HG02973 (cell line): ENCODE results near the gene CTXN2.

Experiments
- ATAC-seq: cut with Tn5 transposase; IDR thresholded peaks from one replicate; pipeline ENCODE4 v1.9.1; 2021; ENCODE audit warnings: moderate library complexity; ENCODE audit not compliant: unreplicated experiment

CTXN2 gene

DNA sequence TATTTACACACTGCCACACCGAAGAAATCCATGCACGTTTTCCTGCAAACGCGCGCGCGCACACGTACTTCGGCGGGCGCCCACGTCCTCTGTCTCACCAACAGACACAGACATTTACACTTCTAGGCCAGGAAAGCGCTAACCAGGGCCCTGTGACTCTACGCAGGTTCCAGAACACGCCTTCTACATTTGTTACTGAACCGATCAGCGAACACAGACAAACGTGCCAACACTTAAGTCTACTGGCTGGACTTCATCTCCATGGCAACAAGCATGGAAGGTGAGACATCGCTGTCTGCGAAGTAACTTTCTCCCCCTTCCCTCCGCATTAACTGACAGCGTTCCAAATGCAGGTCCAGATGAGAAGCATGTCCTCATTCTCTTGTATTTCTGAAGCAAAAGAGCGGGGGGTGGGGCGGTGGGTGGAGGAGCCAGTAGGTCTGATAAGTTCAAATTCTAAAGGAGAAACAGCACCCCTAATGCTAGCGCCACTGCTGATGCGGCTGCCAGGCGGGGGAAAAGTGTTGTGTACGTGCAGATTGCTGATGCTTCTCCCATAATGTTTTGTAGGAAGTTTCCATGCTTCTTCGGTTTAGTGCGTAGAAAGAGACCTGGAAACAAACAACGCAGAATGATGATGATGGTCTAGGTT is at the start of gene CTXN2:
Gene CTXN2, plus strand, starts transcription at position 92 of the 652 bp plus-strand sequence. CDS start 9,636 bp downstream, outside the sequence.
- ATAC-seq = no peak

GRCh38 chr15:48143856-48144255 is 47.6 kb upstream of the CTXN2 start:
- no peak for ATAC-seq

DNA sequence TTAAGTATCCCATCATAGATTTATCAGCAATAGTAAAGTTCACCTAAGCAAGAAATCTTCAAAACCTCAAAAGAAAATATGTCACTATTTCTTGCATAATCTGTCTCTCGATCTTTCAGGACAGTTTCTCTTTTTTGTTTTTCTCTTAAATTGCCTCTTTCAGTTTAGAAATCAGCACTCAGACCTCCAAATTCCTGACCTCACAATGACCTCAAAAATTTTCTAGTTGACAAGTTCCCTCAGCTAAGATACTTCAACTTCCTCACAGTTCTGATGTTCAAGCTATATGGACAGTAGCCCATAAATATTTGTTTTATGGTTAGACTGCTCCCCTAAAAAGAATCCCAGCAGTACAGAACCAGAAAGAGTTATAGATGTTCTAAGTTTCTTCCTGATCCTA is 46.6 kb upstream of the CTXN2 start:
- peak; percentile 80 for ATAC-seq

DNA sequence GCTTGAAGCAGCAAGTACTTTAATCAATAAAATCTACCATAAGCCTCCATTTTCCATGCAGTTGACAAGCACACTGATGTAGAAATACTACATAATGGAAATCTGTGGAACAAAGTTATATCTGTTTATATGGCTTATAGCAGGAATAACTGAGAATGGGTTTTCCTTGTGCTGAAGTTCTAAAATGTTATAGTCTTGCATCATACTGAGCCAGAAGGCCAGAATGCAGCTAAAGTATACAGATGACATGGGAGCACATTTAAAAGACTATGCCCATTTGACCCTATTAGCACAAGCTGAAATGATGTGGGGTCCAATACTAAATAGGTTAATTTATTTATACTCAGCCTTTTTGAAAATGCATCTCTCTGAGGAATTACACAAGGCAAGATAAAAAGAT is 45.5 kb upstream of the CTXN2 start:
- no peak for ATAC-seq

DNA sequence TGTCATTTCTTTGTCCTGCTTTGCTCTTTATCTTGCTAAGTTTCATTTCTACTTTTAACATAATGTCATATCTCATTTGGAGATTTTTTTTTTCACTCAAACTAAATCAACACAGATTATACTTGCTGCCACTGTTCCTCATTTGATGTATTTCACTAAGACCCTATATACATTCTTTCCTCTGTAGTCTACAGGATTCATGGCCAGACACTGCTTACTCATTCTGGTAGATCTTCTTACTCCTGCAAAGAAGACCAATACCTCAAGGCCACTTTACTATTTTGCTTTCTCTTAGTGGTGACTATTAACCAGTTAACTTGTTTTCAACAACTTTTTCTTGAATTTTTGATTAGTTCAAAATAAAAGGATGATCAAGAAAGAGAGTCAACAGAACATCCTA is 44.1 kb upstream of the CTXN2 start:
- no peak for ATAC-seq

- ATAC-seq = no peak
These were observed 41.6 kb upstream of the CTXN2 start for GRCh38 chr15:48149858-48150257.

- ATAC-seq = no peak
These were observed 37.9 kb upstream of the CTXN2 start for GRCh38 chr15:48153526-48153925.

DNA sequence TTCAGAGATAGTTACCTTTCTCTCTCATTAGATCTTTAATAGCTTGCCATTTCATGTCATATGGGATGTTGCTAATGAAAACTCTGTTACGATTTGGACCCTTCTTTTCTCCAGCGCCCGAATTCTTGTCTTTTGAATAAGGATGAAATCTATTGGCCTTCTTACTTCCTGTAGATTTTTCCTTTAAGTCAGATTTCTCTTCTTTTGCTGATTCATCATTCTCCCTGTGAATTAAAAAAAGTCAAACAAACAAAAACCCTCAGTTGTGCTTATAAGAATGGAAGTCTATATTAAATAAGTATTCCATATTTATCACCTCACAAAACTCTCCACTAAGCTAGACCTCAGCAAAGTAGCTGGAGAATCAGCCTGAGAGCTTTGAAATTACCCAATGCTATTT is 22.8 kb upstream of the CTXN2 start:
- no peak for ATAC-seq

- ATAC-seq = no peak
These were observed 20.5 kb upstream of the CTXN2 start for GRCh38 chr15:48170981-48171380.

GRCh38 chr15:48175126-48175525 is 16.3 kb upstream of the CTXN2 start:
- no peak for ATAC-seq

DNA sequence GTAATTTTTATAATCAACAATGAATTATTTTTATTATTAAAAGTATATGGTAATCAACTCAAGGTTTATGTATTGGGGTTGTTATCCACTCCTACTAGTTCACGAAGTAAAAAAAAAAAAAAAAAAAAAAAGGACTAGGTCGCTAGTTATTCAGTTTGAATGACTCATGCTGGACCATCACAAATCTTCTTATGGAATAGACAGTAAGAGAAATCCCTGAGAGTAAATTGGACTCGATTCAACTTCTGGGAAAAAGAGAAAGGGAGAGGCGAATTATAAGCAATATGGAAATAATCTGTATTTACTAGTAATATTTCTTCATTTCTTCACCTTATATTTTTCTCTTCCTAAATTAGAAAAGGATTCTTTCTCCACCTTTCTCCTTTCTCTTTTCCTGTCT is 15.4 kb upstream of the CTXN2 start:
- no peak for ATAC-seq

GRCh38 chr15:48176957-48177356 is 14.5 kb upstream of the CTXN2 start:
- ATAC-seq = peak; percentile 26

DNA sequence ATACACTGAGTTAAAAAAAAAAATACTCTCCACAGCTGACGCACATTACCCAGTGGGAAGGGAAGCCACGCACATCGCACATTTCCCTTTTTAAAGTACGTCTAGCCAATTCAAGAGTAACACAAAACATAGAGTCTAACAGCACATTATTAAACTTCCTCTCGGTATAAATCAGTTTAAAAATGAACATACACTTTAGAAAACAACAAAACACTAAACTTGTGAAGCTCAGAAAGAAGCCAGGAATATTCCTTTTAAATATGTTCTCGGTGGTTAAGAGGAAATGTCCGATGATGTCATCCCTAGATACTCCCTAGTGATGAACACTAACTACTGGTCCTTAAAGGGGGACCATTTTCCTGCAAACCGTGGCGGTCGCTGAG is 14.1 kb upstream of the CTXN2 start:
- peak; percentile 58 for ATAC-seq

GRCh38 chr15:48177766-48178647 is 13.5 kb upstream of the CTXN2 start, which contains the start of gene MYEF2:
Gene MYEF2, minus strand, starts transcription at chr15:48178295. Its CDS starts 58 bp downstream, at chr15:48178237.
- peak; percentile 77 for ATAC-seq

DNA sequence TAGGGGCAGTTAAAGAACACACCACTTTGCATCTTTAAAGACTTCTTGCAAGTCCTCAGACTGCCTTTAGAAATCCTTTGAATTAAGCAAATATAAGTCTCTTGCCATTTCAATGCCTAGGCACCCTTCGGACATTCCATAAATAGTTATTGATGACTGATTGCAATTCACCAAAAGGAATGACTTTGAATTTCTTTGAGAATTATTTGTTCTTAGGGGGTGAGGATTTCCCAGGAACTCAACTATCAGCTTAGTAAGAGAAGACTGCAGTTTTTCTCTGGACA is 12.9 kb upstream of the CTXN2 start:
- no peak for ATAC-seq

DNA sequence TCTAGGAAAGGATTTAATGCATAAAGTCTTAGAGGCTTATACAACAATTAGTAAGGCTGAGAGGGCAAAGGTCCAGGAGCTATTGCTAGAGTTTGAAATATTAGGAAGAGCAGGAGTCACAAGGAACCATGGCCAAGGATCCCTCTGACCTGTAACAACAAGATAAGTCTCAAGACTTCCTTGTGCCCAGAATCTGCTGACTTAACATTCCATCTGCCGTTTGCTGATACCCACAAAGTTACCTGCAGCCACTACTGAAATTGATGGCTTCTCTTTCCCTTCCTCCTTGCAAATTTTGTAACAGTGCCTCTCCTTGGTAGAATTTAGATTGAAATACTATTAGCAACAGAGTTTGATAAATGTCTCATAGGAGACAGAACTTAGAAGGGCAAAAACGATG is 8.7 kb upstream of the CTXN2 start:
- no peak for ATAC-seq

- ATAC-seq = no peak
These were observed 5.9 kb upstream of the CTXN2 start for GRCh38 chr15:48185529-48185928.

DNA sequence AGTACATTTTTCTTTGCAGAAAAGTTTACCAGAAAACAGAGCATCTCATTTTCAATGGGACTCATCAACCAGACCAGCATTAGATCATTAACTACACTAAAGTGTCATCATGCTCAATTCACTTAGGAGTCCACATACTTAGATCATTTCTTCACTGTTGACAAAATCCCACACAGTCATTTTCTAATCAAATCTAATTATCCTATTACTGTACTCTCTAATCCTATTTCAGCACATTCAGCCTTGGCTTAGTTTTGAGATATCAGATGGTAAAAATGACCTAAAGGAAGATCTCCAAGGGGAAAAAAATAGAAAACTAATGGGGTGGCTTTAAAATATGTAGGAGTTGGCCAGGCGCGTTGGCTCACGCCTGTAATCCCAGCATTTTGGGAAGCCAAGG is 5.2 kb upstream of the CTXN2 start:
- no peak for ATAC-seq

- ATAC-seq = no peak
These were observed 412 bp upstream of the CTXN2 start for GRCh38 chr15:48190932-48191573.

GRCh38 chr15:48202068-48202467 is 10.6 kb downstream of the CTXN2 start:
- no peak for ATAC-seq

- no peak for ATAC-seq
These were observed 14.5 kb downstream of the CTXN2 start, which contains the start of gene SLC12A1 for GRCh38 chr15:48205981-48206380. Gene SLC12A1, plus strand, starts transcription at chr15:48206302. Its CDS starts 1,418 bp downstream, at chr15:48207720.

DNA sequence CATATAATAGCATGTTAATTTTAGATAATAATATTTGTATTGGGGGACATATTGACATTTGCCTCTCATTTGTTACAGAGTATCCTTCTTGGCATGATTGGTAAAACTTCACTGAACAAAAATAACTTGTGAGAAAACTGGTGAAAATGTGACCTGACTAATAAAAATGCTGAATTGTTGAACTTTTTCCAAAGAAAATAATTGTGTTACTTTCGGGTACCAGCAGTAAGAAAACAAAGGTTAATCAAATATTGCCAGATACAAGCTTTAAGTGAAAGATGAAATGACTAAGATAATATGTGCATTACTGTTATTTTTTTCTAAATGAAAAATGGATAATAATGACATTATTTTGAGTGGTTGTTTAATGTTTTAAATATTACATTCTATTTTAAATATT is 29.8 kb downstream of the CTXN2 start:
- ATAC-seq = no peak
